ENCODE measurements around the gene SEMA3F. TPM values are rescaled to one million over a fixed set of nuclear protein-coding genes. Genes with fewer than 3 reads are reported as not detected.

The SEMA3F gene
- total and polyA plus RNA-seq, 10 of the 15 experiments (the other 5 are each of a cell fraction or from before 2014, with no cell fraction given) = 0.08 to 0.28 (median 0.12) TPM; not detected in 6

- TF ChIP-seq SKIL (IDR thresholded peaks at IDR 0.05; ENCODE audit: low read depth, poor library complexity, severe bottlenecking) (no peak), RBBP5 (conservative IDR thresholded peaks at IDR 0.05) (no peak)
Measured at GRCh38 chr3:50135964-50136363, 19.2 kb upstream of the SEMA3F start (continued).

GRCh38 chr3:50136714-50137405, 18.3 kb upstream of the SEMA3F start:
- in situ Hi-C loops (cut with MboI) (no loop called here), intact Hi-C loops (cut with micrococcal nuclease; ENCODE audit: unreplicated experiment) (no loop called here)
- Histone ChIP-seq H3K79me2 (ENCODE audit: control insufficient read depth, insufficient read depth, low read length) (no peaks in the 10 kb centered on the region), H3K4me2 (ENCODE audit: control insufficient read depth, insufficient read depth) (no peak overlapping the region), H3K4me3 (no peak overlapping the region), H3K9me3 (replicated peaks; ENCODE audit: control insufficient read depth, insufficient read depth, low read length) (no peaks in the 10 kb centered on the region), H3K4me1 (ENCODE audit: control insufficient read depth, insufficient read depth, low read length) (no peaks in the 10 kb centered on the region), H3K27ac (ENCODE audit: control insufficient read depth, insufficient read depth) (no peak overlapping the region), H4K20me1 (ENCODE audit: control insufficient read depth, insufficient read depth) (no peaks in the 10 kb centered on the region), H3K27me3 (replicated peaks in 1 of 2; ENCODE audit: control insufficient read depth in 2 of 2, insufficient read depth in 2 of 2, low read length in 1 of 2) (peaks cover 0 to 2% of the 10 kb centered on the region in 2 experiments; a peak in 2 of 4 replicates), H3K9ac (ENCODE audit: control insufficient read depth, insufficient read depth, low read length) (no peak overlapping the region), H3K36me3 (ENCODE audit: control insufficient read depth in 2 of 2, insufficient read depth in 2 of 2, low read length in 1 of 2) (no peaks in the 10 kb centered on the region), H2AFZ (ENCODE audit: control insufficient read depth, low read depth, low read length) (no peak overlapping the region)
- 0% methylated on average over 5 of the region's 6 CpGs for WGBS (ENCODE audit: insufficient coverage, insufficient replicate concordance, low lambda C conversion rate, missing lambda C conversion rate)
- CTCF ChIA-PET = interaction anchor here (0.7 to 1.6 kb wide), 3 partner anchors 15 to 54 kb away, joined by 3 to 4 read pairs (median 4); partner anchors contain the start of gene GNAT1
- SMC1A ChIA-PET (ENCODE audit: uncharacterized antibody, unreplicated experiment) = no interaction called here
- POLR2A ChIA-PET = interaction anchor here (0.8 kb wide), 1 partner anchor 36 kb away, joined by 3 read pairs; no protein-coding TSS in a partner anchor
- FAIRE-seq (no peak), ATAC-seq (no peak; the same call in none of the 3 replicates), DNase-seq (ENCODE audit: low read depth, low spot score) (no peak)
- BruUV-seq (replicated peaks) = no TSS peak
- RAD21 ChIA-PET (ENCODE audit: unreplicated experiment) = no interaction called here
- TF ChIP-seq RFX5 (IDR thresholded peaks at IDR 0.05; ENCODE audit: low read depth, low read length) = no peak
- TF ChIP-seq BCL3 (IDR thresholded peaks at IDR 0.05; ENCODE audit: borderline replicate concordance, insufficient read depth, low read depth, low read length, poor library complexity, severe bottlenecking) = no peak
- TF ChIP-seq PAX8 (IDR thresholded peaks at IDR 0.05) = no peak
- no peak for TF ChIP-seq JUNB (IDR thresholded peaks at IDR 0.05)
- no peak for TF ChIP-seq BACH1 (IDR thresholded peaks at IDR 0.05; ENCODE audit: borderline replicate concordance)
- no peak for TF ChIP-seq RUNX3 (IDR thresholded peaks at IDR 0.05; ENCODE audit: low read length)
- TF ChIP-seq BCLAF1 (IDR thresholded peaks at IDR 0.05) = no peak
- TF ChIP-seq SMARCA5 (IDR thresholded peaks at IDR 0.05) = no peak
- no peak for TF ChIP-seq SIX5 (IDR thresholded peaks at IDR 0.05; ENCODE audit: low read depth, low read length, severe bottlenecking)
- TF ChIP-seq YBX1 (IDR thresholded peaks at IDR 0.05) = no peak
- no peak for TF ChIP-seq EP300 (IDR thresholded peaks at IDR 0.05; ENCODE audit: borderline replicate concordance in 1 of 2, control insufficient read depth in 1 of 2, low read depth in 2 of 2, low read length in 2 of 2)
- TF ChIP-seq TCF12 (IDR thresholded peaks at IDR 0.05; ENCODE audit: low read depth, low read length) = no peak
- no peak for TF ChIP-seq IKZF1 (conservative IDR thresholded peaks at IDR 0.05)
- no peak for TF ChIP-seq TCF3 (IDR thresholded peaks at IDR 0.05; ENCODE audit: borderline replicate concordance, insufficient read depth, low read depth, low read length)
